ENCODE data around the gene TENT4A. TPM values are rescaled to one million over a fixed set of nuclear protein-coding genes. Genes with fewer than 3 reads are reported as not detected.
A peak's percentile ranks its signal among the peaks of the same experiment; 100 is the strongest.

The TENT4A gene
- total and polyA plus RNA-seq, 10 of the 15 experiments (the other 5 are each of a cell fraction or from before 2014, with no cell fraction given): 1.4 to 30.6 (median 12.5) TPM

DNA sequence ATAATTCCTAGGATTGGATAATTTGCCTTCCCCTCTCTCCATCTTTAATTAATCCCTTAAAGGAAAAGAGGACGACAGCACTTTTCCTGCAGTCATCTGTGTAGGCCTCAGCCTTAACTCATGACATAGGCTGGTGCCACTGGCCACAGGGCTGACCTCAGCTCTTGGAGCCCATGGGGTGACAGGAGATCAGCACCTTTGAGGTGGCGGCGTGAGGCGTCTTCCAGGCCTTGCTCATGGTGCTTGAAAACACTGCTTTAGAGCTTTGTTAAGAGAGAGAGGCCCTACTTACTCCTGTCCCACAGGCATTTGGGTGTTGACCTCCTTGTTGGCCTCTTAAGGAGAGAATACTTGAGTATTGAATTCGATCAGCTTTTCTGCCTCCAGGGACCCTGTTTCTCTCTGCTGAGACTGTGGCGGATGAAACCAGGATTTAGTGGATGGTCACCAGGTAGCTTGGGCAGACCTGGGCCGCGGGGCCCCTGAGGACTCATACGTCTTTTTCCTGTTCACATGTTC, 23.4 kb downstream of the TENT4A start:
- ChIA-PET CTCF (interaction anchor here (0.6 to 2.7 kb wide), 7 partner anchors 8 to 1367 kb away, joined by 3 to 11 read pairs (median 4); partner anchors contain the start of genes NSUN2 and SRD5A1), RAD21 (ENCODE audit: unreplicated experiment) (interaction anchor here (0.5 to 3.4 kb wide), 8 partner anchors 9 to 446 kb away, joined by 3 to 21 read pairs (median 6); partner anchors contain the start of genes NSUN2 and SRD5A1), POLR2A (interaction anchor here (1.2 to 4.2 kb wide), 6 partner anchors 9 to 104 kb away, joined by 3 to 26 read pairs (median 5); partner anchors contain the start of genes NSUN2 and SRD5A1), SMC1A (ENCODE audit: uncharacterized antibody, unreplicated experiment) (interaction anchor here (0.8 to 5.5 kb wide), 12 partner anchors 9 to 252 kb away, joined by 3 to 37 read pairs (median 4); partner anchors contain the start of genes NSUN2, SRD5A1 and TENT4A)
- intact Hi-C loops (cut with micrococcal nuclease; ENCODE audit: unreplicated experiment): loop anchor here (1.0 to 2.0 kb wide), 5 partner anchors 8 to 252 kb away; partner anchors contain the start of genes NSUN2 and SRD5A1
- FAIRE-seq (no peak), ATAC-seq (no peak), DNase-seq (ENCODE audit: low read depth, low spot score) (no peak)
- H2AFZ ChIP-seq (ENCODE audit: control insufficient read depth, low read depth, low read length): no peak overlapping the region
- H3K36me3 ChIP-seq (ENCODE audit: control insufficient read depth in 2 of 2, insufficient read depth in 2 of 2, low read length in 1 of 2): peaks cover 24 to 26% of the 10 kb centered on the region in 2 experiments
- peak overlapping the region; percentile 74 for H3K9ac ChIP-seq (ENCODE audit: control insufficient read depth, insufficient read depth, low read length)
- H3K4me2 ChIP-seq (ENCODE audit: control insufficient read depth, insufficient read depth): peak overlapping the region; percentile 70
- H3K79me2 ChIP-seq (ENCODE audit: control insufficient read depth, insufficient read depth, low read length): peaks cover 79% of the 10 kb centered on the region
- no peaks in the 10 kb centered on the region for H3K27me3 ChIP-seq (replicated peaks in 1 of 2; ENCODE audit: control insufficient read depth in 2 of 2, insufficient read depth in 2 of 2, low read length in 1 of 2)
- no peaks in the 10 kb centered on the region for H3K9me3 ChIP-seq (replicated peaks; ENCODE audit: control insufficient read depth, insufficient read depth, low read length)
- peaks cover 57% of the 10 kb centered on the region for H3K4me1 ChIP-seq (ENCODE audit: control insufficient read depth, insufficient read depth, low read length)
- in situ Hi-C loops (cut with MboI): loop anchor here (5.0 to 10.0 kb wide), 5 partner anchors 104 to 982 kb away; partner anchors contain the start of genes MED10, NSUN2 and SRD5A1
- 41% methylated on average over 9 of the region's 9 CpGs for WGBS (ENCODE audit: insufficient coverage, insufficient replicate concordance, low lambda C conversion rate, missing lambda C conversion rate)
- H4K20me1 ChIP-seq (ENCODE audit: control insufficient read depth, insufficient read depth): no peaks in the 10 kb centered on the region
- peak overlapping the region; percentile 3; the same call in 1 of the 2 replicates for H3K4me3 ChIP-seq
- 0 out of 2 replicates have a peak, but pooled peaks have one; percentile 37 for TF ChIP-seq TBL1XR1 (IDR thresholded peaks at IDR 0.05; ENCODE audit: low read depth, low read length)
- 0 out of 2 replicates have a peak, but pooled peaks have one; percentile 15 for TF ChIP-seq ZNF207 (IDR thresholded peaks at IDR 0.05; ENCODE audit: borderline replicate concordance)
- no peak for TF ChIP-seq SREBF1 (IDR thresholded peaks at IDR 0.05; ENCODE audit: low read length)
- TF ChIP-seq RCOR1 (conservative IDR thresholded peaks at IDR 0.05; ENCODE audit: low read depth, low read length): 0 out of 2 replicates have a peak, but pooled peaks have one; percentile 9
- TF ChIP-seq POLR2AphosphoS5 (IDR thresholded peaks at IDR 0.05; ENCODE audit: low read length): peak; percentile 26; the same call in 1 of the 2 replicates
- 0 out of 2 replicates have a peak, but pooled peaks have one; percentile 4 for TF ChIP-seq PAX5 (IDR thresholded peaks at IDR 0.05; ENCODE audit: borderline replicate concordance, low read depth, low read length)
- H3K27ac ChIP-seq (ENCODE audit: control insufficient read depth, insufficient read depth): peak overlapping the region; percentile 99
- no TSS peak for BruUV-seq (replicated peaks)
